ENCODE results near the gene LLGL1. TPM values are rescaled to one million over a fixed set of nuclear protein-coding genes. Genes with fewer than 3 reads are reported as not detected.

The LLGL1 gene
- total RNA-seq, 1 experiment from 2014 or later, result 44.3 TPM

DNA sequence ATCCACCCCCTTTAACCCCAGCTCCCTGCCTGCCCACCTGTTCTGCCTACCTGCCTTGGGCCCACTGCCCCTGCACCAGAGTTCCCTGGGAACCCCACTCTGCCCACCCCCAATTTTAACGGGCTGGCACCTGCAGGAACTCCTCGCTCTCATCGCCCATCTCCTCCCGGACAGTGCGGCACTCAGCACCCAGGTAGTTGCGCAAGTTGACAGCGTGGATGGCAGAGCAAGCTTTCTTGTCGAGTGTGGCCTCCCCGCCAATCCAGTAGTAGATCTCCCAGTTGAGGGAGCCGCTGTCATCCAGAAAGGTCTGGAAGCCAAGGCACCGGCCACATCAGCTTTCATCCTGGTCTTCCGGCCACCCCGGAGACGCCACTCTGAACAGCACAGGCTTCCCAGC is 25.3 kb downstream of the LLGL1 start:
- ATAC-seq (no peak), DNase-seq (ENCODE audit: low read depth, low spot score) (no peak)
- no peak overlapping the region for H3K9ac ChIP-seq (ENCODE audit: low read length)
- H3K4me3 ChIP-seq (replicated peaks in 1 of 2; ENCODE audit: low read depth in 1 of 2, low read length in 2 of 2), result no peak overlapping the region
- ChIA-PET CTCF (no interaction called here), RAD21 (ENCODE audit: low non-redundant PET in 1 of 2, low total read pairs in 2 of 2, uncharacterized antibody in 2 of 2, unreplicated experiment in 2 of 2) (no interaction called here), POLR2A (interaction anchor here (1.4 kb wide), 1 partner anchor 9 kb away, joined by 5 read pairs; the partner anchor contains the start of gene FLII)
- no peak overlapping the region; the same call in 1 of the 2 replicates for H3K27ac ChIP-seq (ENCODE audit: low read depth, low read length)
- no peak for TF ChIP-seq TCF7L2 (IDR thresholded peaks at IDR 0.05; ENCODE audit: borderline replicate concordance, extremely low read depth, insufficient read depth, insufficient read length)
- no peak for TF ChIP-seq SP1 (IDR thresholded peaks at IDR 0.05; ENCODE audit: low read depth)
- TF ChIP-seq ELF1 (IDR thresholded peaks at IDR 0.05; ENCODE audit: borderline replicate concordance, low read depth), result no peak
- TF ChIP-seq POLR2A (IDR thresholded peaks at IDR 0.05; ENCODE audit: borderline replicate concordance, extremely low read depth, insufficient read depth, insufficient read length), result no peak
- TF ChIP-seq FOSL1 (IDR thresholded peaks at IDR 0.05; ENCODE audit: low read depth), result no peak
- TF ChIP-seq MAX (IDR thresholded peaks at IDR 0.05), result no peak
- no peaks in the 10 kb centered on the region for H3K27me3 ChIP-seq (ENCODE audit: insufficient read depth, low read length)
- peaks cover 21 to 62% of the 10 kb centered on the region in 2 experiments for H3K36me3 ChIP-seq (ENCODE audit: control insufficient read depth in 1 of 2, insufficient read depth in 2 of 2, low read length in 2 of 2)
- no peak overlapping the region for H3K4me2 ChIP-seq (ENCODE audit: low read length)
- H3K9me3 ChIP-seq (ENCODE audit: control insufficient read depth in 1 of 2, insufficient read depth in 1 of 2, low read depth in 1 of 2, low read length in 2 of 2), result no peaks in the 10 kb centered on the region
- H3K4me1 ChIP-seq (ENCODE audit: control insufficient read depth in 1 of 2, insufficient read depth in 2 of 2, low read length in 2 of 2), result peaks cover 0 to 12% of the 10 kb centered on the region in 2 experiments; a peak in 2 of 4 replicates
- intact Hi-C loops (cut with micrococcal nuclease), result no loop called here
- H4K20me1 ChIP-seq (ENCODE audit: insufficient read depth), result peaks cover 6% of the 10 kb centered on the region; the same call in 1 of the 2 replicates
- H3K9me2 ChIP-seq (ENCODE audit: insufficient read depth), result no peaks in the 10 kb centered on the region
- H2AFZ ChIP-seq (ENCODE audit: low read depth, low read length, poor library complexity, severe bottlenecking), result no peak overlapping the region
- H3K79me2 ChIP-seq (ENCODE audit: insufficient read depth, low read length), result peaks cover 12% of the 10 kb centered on the region; the same call in 1 of the 2 replicates
- BruUV-seq (replicated peaks), result no TSS peak

- DNase-seq (ENCODE audit: low read depth, low spot score), result no peak
- Histone ChIP-seq H3K4me1 (ENCODE audit: control insufficient read depth in 1 of 2, insufficient read depth in 2 of 2, low read length in 2 of 2) (peaks cover 0 to 12% of the 10 kb centered on the region in 2 experiments; a peak in 2 of 4 replicates), H2AFZ (ENCODE audit: low read depth, low read length, poor library complexity, severe bottlenecking) (no peak overlapping the region), H3K79me2 (ENCODE audit: insufficient read depth, low read length) (peaks cover 17% of the 10 kb centered on the region; the same call in 1 of the 2 replicates), H3K9ac (ENCODE audit: low read length) (no peak overlapping the region), H3K4me2 (ENCODE audit: low read length) (no peak overlapping the region), H4K20me1 (ENCODE audit: insufficient read depth) (peaks cover 6% of the 10 kb centered on the region; the same call in 1 of the 2 replicates), H3K9me3 (ENCODE audit: control insufficient read depth in 1 of 2, insufficient read depth in 1 of 2, low read depth in 1 of 2, low read length in 2 of 2) (no peaks in the 10 kb centered on the region), H3K27ac (ENCODE audit: low read depth, low read length) (no peak overlapping the region; the same call in 1 of the 2 replicates), H3K4me3 (replicated peaks in 1 of 2; ENCODE audit: low read depth in 1 of 2, low read length in 2 of 2) (no peak overlapping the region), H3K9me2 (ENCODE audit: insufficient read depth) (no peaks in the 10 kb centered on the region), H3K27me3 (ENCODE audit: insufficient read depth, low read length) (no peaks in the 10 kb centered on the region), H3K36me3 (ENCODE audit: control insufficient read depth in 1 of 2, insufficient read depth in 2 of 2, low read length in 2 of 2) (peaks cover 21 to 62% of the 10 kb centered on the region in 2 experiments)
- ChIA-PET CTCF (no interaction called here), RAD21 (ENCODE audit: low non-redundant PET in 1 of 2, low total read pairs in 2 of 2, uncharacterized antibody in 2 of 2, unreplicated experiment in 2 of 2) (no interaction called here), POLR2A (no interaction called here)
- TF ChIP-seq CBX3 (IDR thresholded peaks at IDR 0.05; ENCODE audit: low read depth) (no peak), ELF1 (IDR thresholded peaks at IDR 0.05; ENCODE audit: borderline replicate concordance, low read depth) (no peak)
- no peak for ATAC-seq
- no TSS peak for BruUV-seq (replicated peaks)
- intact Hi-C loops (cut with micrococcal nuclease), result no loop called here
These were observed 25.8 kb downstream of the LLGL1 start for GRCh38 chr17:18251204-18251603.
